ENCODE measurements around the gene MUC5AC.
"Not testable (repeated sequence)": the region's sequence is repeated elsewhere in the genome, so short reads cannot be mapped to it uniquely, and the experiment has no call there.

Gene MUC5AC

GRCh38 chr11:1160231-1161101 lies 2.7 kb downstream of the MUC5AC start:
- no peak for DNase-seq (ENCODE audit: low read depth)

GRCh38 chr11:1161410-1162137 lies 3.8 kb downstream of the MUC5AC start:
- no peak for DNase-seq (ENCODE audit: low read depth)

GRCh38 chr11:1162138-1162475 lies 4.4 kb downstream of the MUC5AC start:
- DNase-seq (ENCODE audit: low read depth): no peak

GRCh38 chr11:1162491-1163311 lies 4.9 kb downstream of the MUC5AC start:
- no peak for DNase-seq (ENCODE audit: low read depth)

GRCh38 chr11:1163321-1163910 lies 5.7 kb downstream of the MUC5AC start:
- DNase-seq (ENCODE audit: low read depth): no peak

- no peak for DNase-seq (ENCODE audit: low read depth)
Measured at GRCh38 chr11:1163911-1164735, 6.4 kb downstream of the MUC5AC start.

GRCh38 chr11:1164779-1165255 lies 7.1 kb downstream of the MUC5AC start:
- not testable (repeated sequence) for DNase-seq (ENCODE audit: low read depth)

- no peak for DNase-seq (ENCODE audit: low read depth)
Measured at GRCh38 chr11:1165256-1166041, 7.7 kb downstream of the MUC5AC start.

GRCh38 chr11:1167256-1167655 lies 9.5 kb downstream of the MUC5AC start:
- DNase-seq (ENCODE audit: low read depth): no peak

- DNase-seq (ENCODE audit: low read depth): no peak
Measured at GRCh38 chr11:1167751-1168231, 10.0 kb downstream of the MUC5AC start.

GRCh38 chr11:1168256-1168655 lies 10.5 kb downstream of the MUC5AC start:
- DNase-seq (ENCODE audit: low read depth): no peak

- DNase-seq (ENCODE audit: low read depth): no peak
Measured at GRCh38 chr11:1168721-1169161, 11.0 kb downstream of the MUC5AC start.

- no peak for DNase-seq (ENCODE audit: low read depth)
Measured at GRCh38 chr11:1171223-1171984, 13.7 kb downstream of the MUC5AC start.

- no peak for DNase-seq (ENCODE audit: low read depth)
Measured at GRCh38 chr11:1171985-1172728, 14.4 kb downstream of the MUC5AC start.

- no peak for DNase-seq (ENCODE audit: low read depth)
Measured at GRCh38 chr11:1172729-1173117, 15.0 kb downstream of the MUC5AC start.

GRCh38 chr11:1173396-1173795 lies 15.6 kb downstream of the MUC5AC start:
- DNase-seq (ENCODE audit: low read depth): not testable (repeated sequence)

GRCh38 chr11:1174441-1175370 lies 17.0 kb downstream of the MUC5AC start:
- no peak for DNase-seq (ENCODE audit: low read depth)

All from stimulated activated CD8-positive, alpha-beta memory T cell treated with anti-CD3 and anti-CD28 coated beads, Interleukin-7, amount 100 ng/mL, for 24 hours (primary cell).